Ishikawa (cell line): ENCODE measurements around the gene LRRC30.

Experiments used
- CEBPB ChIP-seq: IDR thresholded peaks from 2 replicates; pipeline ENCODE4 v1.6.1; 2012
- CREB1 ChIP-seq: IDR thresholded peaks from 2 replicates; pipeline ENCODE4 v1.6.1; 2012; ENCODE audit warnings: low read depth
- EGR1 ChIP-seq: IDR thresholded peaks from 2 replicates; pipeline ENCODE4 v1.6.1; 2012
- EP300 ChIP-seq: IDR thresholded peaks from 2 replicates; pipeline ENCODE4 v1.6.1; 2012; ENCODE audit warnings: borderline replicate concordance
- FOXM1 ChIP-seq: IDR thresholded peaks from 2 replicates; pipeline ENCODE4 v1.6.1; 2012; ENCODE audit warnings: low read depth, borderline replicate concordance
- NFIC ChIP-seq: IDR thresholded peaks from 2 replicates; pipeline ENCODE4 v1.6.1; 2012
- RAD21 ChIP-seq: IDR thresholded peaks from 2 replicates; pipeline ENCODE4 v1.6.1; 2012; ENCODE audit warnings: low read depth
- REST ChIP-seq: IDR thresholded peaks from 2 replicates; pipeline ENCODE4 v1.6.1; 2012; ENCODE audit warnings: low read depth, mild to moderate bottlenecking
- TAF1 ChIP-seq: IDR thresholded peaks from 2 replicates; pipeline ENCODE4 v1.6.1; 2012; ENCODE audit warnings: low read depth, mild to moderate bottlenecking
- TCF12 ChIP-seq: IDR thresholded peaks from 2 replicates; pipeline ENCODE4 v1.6.1; 2012; ENCODE audit warnings: low read depth
- TEAD4 ChIP-seq: IDR thresholded peaks from 2 replicates; pipeline ENCODE4 v1.6.1; 2012
- YY1 ChIP-seq: IDR thresholded peaks from 2 replicates; pipeline ENCODE4 v1.6.1; 2012; ENCODE audit warnings: low read depth
- ZBTB7A ChIP-seq: IDR thresholded peaks from 2 replicates; pipeline ENCODE4 v1.6.1; 2012; ENCODE audit warnings: low read depth
- TF ChIP-seq, protein P1 (sequence below): IDR thresholded peaks from 2 replicates; pipeline ENCODE4 v1.6.1; 2012
- TF ChIP-seq, protein P2 (sequence below): IDR thresholded peaks from 2 replicates; pipeline ENCODE4 v1.6.1; 2012

Gene LRRC30

DNA sequence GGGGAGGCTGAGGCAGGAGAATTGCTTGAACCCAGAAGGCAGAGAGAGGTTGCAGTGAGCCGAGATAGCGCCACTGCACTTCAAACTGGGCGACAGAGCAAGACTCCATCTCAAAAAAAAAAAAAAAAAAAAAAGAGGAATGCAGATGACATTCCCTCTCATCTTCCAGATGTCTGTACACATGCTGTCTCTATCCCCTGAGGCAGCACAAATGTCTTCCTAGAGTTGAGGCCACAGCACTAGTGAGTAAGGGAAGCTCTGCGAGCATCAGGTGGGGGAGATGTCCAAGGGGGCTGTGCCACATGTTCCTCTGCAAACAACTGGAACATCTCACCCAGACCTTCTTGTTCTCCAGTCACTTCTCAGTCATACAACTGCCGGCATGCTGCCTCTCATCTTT, 35.6 kb upstream of the LRRC30 start:
- TF ChIP-seq RAD21 (no peak), ZBTB7A (no peak), EGR1 (no peak), YY1 (no peak), CREB1 (no peak), EP300 (no peak)
- TF ChIP-seq, protein P1, sequence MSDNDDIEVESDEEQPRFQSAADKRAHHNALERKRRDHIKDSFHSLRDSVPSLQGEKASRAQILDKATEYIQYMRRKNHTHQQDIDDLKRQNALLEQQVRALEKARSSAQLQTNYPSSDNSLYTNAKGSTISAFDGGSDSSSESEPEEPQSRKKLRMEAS: no peak

DNA sequence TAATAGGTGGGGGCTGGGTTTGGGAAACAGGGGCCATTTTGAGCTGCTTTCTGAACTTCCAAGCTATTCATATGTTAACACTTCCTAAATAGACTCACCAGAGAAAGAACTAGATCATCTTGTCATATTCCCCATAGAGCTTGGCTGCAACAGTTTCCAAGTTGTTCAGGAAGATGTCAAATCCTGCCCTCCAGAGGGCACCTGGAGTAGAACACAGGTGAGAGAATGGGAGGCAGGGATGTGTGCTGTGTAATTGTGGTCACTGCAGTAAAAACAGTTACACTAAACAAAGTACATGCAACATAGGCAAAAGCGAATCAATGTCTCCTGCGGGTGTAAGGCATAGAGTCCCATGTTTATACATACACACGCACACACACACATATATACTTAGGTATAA, 34.5 kb upstream of the LRRC30 start:
- TF ChIP-seq TAF1 (no peak), CREB1 (no peak), ZBTB7A (no peak), EGR1 (no peak), NFIC (no peak), TEAD4 (no peak), REST (no peak), YY1 (no peak), EP300 (no peak), RAD21 (no peak), CEBPB (no peak), FOXM1 (no peak), TCF12 (no peak)
- TF ChIP-seq, protein P2, sequence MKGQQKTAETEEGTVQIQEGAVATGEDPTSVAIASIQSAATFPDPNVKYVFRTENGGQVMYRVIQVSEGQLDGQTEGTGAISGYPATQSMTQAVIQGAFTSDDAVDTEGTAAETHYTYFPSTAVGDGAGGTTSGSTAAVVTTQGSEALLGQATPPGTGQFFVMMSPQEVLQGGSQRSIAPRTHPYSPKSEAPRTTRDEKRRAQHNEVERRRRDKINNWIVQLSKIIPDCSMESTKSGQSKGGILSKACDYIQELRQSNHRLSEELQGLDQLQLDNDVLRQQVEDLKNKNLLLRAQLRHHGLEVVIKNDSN: no peak
- TF ChIP-seq, protein P1: no peak

GRCh38 chr18:7197854-7198253, 33.0 kb upstream of the LRRC30 start:
- TF ChIP-seq REST (no peak), TCF12 (no peak), FOXM1 (no peak), YY1 (no peak)

DNA sequence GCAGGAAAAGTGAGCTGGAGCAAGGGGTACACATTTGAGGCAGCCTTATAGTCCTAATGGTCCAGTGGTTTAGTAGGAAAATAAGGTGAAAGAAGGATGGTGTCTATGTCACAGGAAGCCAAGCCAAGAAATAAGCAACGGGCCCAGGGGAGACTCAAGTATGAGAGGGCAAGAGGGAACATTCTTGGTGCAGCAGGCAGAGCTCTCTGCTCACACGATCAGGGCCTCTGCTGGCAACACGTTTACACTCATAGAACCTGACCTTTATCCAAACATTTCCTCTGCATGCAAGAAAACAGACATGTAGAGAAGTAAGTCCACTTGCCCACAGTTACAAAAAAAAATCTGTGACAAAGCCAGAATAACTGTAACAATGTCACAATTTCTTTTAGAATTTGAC, 32.6 kb upstream of the LRRC30 start:
- no peak for TF ChIP-seq TCF12
- no peak for TF ChIP-seq CEBPB

GRCh38 chr18:7201096-7201495, 29.8 kb upstream of the LRRC30 start:
- TF ChIP-seq, protein P1: no peak
- no peak for TF ChIP-seq TAF1
- TF ChIP-seq REST: no peak
- TF ChIP-seq CREB1: no peak

DNA sequence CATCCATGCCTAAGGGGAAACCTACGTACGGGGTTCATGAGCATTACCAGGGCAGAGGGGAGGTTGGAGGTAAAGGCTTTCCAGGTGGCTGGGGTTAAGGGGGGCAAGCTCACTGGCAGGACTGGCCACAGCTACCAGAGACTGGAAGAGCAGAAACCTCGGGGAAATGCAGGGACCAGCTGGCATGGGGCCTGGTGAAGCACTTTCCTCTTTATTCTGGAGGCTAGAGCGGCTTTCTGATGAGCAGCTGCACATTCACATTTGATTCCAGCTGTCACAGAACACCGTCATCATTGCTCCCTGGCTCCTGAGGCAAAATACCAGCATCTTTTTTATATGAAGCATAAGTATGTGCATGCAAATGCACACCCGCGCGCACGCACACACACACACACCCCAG, 28.7 kb upstream of the LRRC30 start:
- TF ChIP-seq YY1 (no peak), REST (no peak), CREB1 (no peak), TEAD4 (no peak), ZBTB7A (no peak), TCF12 (no peak), EP300 (no peak), FOXM1 (no peak), TAF1 (no peak), NFIC (no peak), RAD21 (no peak), EGR1 (no peak), CEBPB (no peak)
- TF ChIP-seq, protein P1: no peak
- TF ChIP-seq, protein P2: no peak
